ENCODE results near the gene ALDH2.
"Not testable (repeated sequence)": the region's sequence is repeated elsewhere in the genome, so short reads cannot be mapped to it uniquely, and the experiment has no call there.

Gene ALDH2

DNA sequence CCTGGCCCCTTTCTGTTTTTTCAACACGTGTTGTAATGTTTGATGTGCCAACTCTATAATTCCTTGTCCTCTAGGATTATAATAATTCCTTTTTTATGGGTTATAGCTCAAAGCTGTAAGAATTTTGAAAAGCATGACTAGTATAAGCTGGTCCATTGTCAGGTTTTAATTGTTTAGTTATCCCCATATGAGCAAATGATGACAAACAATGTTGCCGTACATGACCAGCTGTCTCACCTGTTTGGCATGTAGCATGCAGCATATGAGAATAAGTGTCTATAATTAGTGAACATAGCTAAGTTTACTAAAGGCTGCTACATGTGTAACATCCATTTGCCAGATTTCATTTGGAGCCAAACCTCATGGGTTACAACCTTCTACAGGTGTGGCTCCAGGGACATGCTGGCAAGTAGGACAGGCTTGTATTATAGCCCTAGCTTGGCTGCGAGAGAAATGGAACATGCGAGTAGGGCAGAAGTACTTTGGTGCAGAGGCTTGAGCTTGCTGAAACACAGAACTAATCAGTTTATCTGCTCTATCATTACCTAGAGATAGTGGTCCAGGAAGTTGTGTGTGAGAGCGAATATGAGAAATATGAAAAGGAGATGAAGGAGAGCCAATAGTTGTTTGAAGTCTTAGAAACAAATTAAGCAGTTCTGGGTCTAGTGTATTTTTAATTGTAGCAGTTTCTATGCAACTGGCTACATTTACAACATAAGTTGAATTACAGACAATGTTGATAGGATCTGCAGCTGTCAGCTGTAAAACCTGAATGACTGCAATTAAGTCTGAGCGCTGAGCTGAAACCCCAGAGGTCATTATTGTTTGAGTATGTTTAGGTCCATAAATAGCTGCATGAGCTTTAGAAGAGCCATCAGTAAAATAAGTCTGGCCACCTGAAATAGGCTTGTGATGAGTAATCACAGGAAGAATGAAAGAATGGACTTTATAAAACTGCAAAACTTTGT lies 52.7 kb downstream of the ALDH2 start:
- FAIRE-seq: no peak
- no peak for DNase-seq (ENCODE audit: extremely low spot score, insufficient read length, low read depth)

DNA sequence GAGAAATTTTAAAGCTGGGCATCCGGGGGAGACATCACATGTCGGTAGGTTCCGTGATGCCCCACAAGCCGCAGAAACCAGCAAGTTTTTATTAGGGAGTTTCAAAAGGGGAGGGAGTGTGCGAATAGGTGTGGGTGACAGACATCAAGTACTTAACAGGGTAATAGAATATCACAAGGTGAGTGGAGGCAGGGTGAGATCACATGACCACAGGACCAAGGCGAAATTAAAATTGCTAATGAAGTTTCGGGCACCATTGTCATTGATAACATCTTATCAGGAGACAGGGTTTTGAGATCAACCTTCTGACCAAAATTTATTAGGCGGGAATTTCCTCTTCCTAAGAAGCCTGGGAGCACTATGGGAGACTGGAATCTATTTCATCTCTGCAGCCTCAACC lies 54.1 kb downstream of the ALDH2 start:
- not testable (repeated sequence) for FAIRE-seq; DNase-seq (ENCODE audit: extremely low spot score, insufficient read length, low read depth)

DNA sequence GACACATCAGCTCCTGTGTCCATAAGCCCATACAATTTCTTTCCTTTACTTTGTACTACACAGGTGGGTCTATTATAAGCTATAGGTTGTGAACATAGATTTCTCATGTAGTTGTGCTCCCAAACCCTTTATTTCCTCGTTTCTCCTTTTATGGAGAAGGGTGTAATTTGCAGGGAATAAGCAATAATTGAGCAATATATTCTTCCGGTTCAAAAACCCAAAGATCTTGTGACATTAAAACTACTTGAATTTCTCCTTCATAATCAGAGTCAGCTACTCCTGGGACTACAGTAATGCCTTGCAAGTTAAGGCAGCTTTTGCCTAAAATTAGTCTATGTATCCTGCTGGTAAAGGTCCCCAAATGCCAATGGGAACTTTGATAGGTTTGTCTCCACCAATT lies 56.2 kb downstream of the ALDH2 start:
- FAIRE-seq: no peak
- no peak for DNase-seq (ENCODE audit: extremely low spot score, insufficient read length, low read depth)

DNA sequence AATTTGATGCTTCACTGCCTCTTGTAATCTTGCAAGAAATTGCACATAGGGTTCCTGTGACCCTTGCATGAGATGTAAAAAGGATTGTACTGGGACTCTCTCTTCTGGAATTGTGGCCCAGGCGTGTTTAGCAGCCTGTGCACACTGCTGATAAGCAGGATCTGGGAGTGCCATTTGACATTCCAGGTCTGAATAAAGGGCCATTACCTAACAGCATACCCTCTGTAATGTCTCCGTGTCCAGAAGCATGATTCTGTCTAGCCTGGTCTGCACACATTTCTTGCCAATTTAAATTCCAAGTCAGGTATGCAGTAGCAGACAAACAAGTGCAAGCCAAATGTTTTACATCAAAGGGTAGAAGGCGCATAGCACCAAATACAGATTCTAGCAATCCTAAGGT lies 57.2 kb downstream of the ALDH2 start:
- no peak for DNase-seq (ENCODE audit: extremely low spot score, insufficient read length, low read depth)
- no peak for FAIRE-seq

DNA sequence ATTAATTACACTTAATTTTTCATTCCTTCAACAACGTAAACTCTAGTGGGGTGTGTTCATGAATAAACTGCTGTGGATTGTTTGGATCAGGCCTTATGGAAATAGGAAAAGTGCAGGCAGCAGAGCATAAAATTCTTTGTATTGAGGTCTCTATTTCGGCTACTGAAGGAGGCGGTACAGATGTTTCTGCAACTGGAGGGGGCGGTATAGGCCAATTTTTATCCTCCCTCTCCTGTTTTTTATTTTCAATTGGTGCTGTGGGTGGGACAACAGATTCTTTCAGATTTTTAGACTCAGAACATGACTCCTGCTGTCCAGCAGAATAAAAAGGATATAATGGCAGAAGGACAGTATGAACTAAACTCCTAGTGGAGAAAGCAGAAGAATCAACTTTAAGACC lies 57.6 kb downstream of the ALDH2 start:
- not testable (repeated sequence) for DNase-seq (ENCODE audit: extremely low spot score, insufficient read length, low read depth); FAIRE-seq

DNA sequence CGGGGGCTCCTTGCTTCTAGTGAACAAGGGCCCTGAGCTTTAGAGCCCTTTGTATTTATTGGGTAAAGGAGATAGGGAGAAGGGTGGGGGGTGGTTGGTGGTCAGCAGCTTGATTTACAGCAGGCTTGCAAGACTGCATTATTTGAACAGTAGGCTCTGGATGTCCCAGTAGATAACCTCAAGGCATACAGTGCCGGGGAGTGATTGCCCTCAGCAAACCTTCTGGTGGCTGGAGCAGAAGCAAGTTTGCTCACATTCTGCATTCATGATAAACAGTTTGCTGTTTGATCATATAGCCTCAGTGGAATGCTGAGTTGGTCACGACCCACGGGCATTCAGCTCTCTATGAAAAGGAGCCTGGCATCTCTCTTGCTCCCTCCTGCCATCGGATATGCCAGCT lies 58.8 kb downstream of the ALDH2 start:
- no peak for FAIRE-seq
- DNase-seq (ENCODE audit: extremely low spot score, insufficient read length, low read depth): no peak

DNA sequence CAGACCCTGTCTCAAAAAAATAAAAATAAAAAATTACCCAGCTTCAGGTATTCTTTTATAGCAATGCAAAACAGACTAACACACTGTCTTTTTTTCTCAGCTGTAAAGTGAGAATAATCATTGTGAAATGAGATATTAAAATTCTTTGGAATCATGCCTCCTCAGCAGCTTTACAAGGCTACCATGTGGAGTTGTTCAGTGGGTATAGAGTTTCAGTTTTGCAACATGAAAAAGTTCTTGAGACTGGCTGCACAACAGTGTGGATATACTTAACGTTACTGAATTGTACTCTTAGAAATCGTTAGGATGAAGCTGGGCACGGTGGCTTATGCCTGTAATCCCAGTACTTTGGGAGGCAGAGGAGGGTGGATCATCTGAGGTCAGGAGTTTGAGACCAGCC lies 59.6 kb downstream of the ALDH2 start:
- FAIRE-seq (no peak), DNase-seq (ENCODE audit: extremely low spot score, insufficient read length, low read depth) (no peak)

DNA sequence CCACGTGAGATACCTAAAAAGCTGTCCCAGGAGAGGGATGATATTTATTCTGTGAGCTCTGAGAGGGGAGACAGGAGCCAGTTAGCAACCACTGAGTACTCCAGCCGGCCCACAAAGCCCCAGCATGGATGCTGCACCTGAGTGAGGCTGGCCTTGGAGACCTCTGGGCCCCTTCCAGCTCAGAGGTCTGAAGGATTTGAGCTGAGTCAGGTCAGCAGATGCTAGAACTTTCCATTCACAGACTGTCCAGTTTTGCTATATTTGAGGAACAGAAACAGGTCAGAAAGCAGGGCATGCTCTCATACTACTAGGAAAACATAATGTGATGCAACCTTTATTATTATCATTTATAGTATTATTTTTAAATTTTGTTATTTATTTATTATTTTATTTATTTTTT lies 60.3 kb downstream of the ALDH2 start:
- FAIRE-seq: no peak
- no peak for DNase-seq (ENCODE audit: extremely low spot score, insufficient read length, low read depth)

DNA sequence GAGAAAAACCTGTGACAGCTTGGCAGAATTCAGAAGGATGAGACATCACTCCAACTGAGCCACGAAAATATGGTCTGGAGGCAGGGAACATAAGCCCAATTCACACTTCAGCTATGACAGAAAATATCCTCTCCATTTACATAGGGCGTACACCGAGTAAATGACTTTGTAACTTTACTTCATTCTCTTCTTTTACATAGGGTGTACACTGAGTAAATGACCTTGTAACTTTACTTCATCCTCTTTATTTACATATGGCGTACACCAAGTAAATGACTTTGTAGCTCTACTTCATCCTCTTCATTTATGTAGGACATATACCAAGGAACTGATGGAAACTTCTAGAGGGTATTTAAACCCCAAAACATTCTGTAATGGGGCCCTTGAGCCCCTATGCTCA lies 61.2 kb downstream of the ALDH2 start:
- FAIRE-seq (no peak), DNase-seq (ENCODE audit: extremely low spot score, insufficient read length, low read depth) (no peak)

DNA sequence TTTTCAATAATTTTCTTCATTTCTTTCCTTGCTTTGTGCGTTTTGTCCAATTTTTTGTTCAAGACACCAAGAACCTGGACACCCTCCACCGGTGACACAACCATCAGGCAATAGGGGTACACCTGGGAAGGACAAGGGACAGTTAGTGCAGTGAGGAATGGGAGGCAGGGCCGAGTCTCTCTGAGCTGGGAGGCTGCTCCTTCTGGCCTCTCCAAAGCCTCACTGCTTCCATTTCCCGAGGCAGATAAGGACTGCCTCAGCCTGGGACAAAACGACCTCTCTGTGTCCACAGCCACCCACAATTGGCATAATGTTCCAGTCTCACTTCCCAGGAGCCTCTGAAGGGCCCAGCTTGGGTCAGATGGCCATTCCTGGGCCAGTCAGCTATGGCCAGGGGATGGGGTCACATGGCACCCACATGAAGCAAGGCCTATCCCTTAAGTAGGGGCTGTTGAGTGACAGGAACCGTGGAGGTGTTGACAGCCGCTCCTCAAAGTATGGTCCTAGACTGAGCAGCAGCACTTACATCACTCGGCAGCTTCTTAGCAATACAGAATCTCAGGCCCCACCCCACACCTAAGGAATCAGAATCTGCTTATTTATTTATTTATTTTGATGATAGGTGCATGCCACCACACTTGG lies 61.7 kb downstream of the ALDH2 start:
- FAIRE-seq (no peak), DNase-seq (ENCODE audit: extremely low spot score, insufficient read length, low read depth) (no peak)

DNA sequence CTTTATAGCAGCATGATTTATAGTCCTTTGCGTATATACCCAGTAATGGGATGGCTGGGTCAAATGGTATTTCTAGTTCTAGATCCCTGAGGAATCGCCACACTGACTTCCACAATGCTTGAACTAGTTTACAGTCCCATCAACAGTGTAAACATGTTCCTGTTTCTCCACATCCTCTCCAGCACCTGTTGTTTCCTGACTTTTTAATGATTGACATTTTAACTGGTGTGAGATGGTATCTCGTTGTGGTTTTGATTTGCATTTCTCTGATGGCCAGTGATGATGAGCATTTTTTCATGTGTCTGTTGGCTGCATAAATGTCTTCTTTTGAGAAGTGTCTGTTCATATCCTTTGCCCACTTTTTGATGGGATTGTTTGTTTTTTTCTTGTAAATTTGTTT lies 62.9 kb downstream of the ALDH2 start:
- not testable (repeated sequence) for FAIRE-seq; DNase-seq (ENCODE audit: extremely low spot score, insufficient read length, low read depth)

DNA sequence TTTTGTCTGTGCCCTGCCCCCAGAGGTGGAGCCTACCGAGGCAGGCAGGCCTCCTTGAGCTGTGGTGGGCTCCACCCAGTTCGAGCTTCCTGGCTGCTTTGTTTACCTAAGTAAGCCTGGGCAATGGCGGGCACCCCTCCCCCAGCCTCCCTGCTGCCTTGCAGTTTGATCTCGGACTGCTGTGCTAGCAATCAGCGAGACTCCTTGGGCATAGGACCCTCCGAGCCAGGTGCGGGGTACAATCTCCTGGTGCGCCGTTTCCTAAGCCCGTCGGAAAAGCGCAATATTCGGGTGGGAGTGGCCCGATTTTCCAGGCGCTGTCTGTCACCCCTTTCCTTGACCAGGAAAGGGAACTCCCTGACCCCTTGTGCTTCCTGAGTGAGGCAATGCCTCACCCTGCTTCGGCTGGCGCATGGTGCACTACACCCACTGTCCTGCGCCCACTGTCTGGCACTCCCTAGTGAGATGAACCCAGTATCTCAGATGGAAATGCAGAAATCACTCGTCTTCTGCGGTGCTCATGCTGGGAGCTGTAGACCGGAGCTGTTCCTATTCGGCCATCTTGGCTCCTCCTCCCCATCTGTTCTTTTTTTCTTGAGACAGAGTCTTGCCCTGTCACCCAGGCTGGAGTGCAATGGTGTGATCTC lies 68.1 kb downstream of the ALDH2 start:
- DNase-seq (ENCODE audit: extremely low spot score, insufficient read length, low read depth); FAIRE-seq: not testable (repeated sequence)

DNA sequence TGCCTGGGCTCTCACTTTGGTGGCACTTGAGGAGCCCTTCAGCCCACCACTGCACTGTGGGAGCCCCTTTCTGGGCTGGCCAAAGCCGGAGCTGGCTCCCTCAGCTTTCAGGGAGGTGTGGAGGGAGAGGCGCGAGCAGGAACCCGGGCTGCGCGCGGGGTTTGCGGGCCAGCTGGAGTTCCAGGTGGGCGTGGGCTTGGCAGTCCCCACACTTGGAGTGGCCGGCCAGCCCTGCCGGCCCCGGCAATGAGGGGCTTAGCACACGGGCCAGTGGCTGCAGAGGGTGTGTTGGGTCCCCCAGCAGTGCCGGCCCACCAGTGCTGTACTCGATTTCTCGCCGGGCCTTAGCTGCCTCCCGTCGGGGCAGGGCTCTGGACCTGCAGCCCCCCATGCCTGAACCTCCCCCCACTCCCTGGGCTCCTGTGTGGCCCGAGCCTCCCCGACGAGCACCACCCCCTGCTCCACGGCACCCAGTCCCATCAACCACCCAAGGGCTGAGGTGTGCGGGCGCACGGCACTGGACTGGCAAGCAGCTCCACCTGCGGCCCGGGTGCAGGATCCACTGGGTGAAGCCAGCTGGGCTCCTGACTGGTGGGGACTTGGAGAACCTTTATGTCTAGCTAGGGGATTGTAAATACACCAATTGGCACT lies 68.9 kb downstream of the ALDH2 start:
- DNase-seq (ENCODE audit: extremely low spot score, insufficient read length, low read depth); FAIRE-seq: not testable (repeated sequence)

DNA sequence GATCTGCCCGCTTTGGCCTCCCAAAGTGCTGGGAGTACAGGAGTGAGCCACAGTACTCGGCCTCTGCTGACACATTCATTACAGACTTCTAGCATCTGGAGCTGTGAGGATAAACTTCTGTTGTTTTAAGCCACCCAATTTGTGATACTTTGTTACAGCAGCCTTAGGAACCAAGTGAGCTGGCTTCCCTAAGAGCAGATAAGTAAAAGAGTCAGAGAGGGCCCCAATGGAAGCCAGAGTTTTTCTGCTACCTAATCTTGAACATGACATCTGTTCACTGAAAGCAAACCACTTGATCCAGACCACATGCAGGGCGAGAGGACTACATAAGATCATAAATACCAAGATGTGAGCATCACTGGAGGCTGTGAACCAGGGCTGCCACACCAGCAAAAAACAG lies 71.6 kb downstream of the ALDH2 start:
- FAIRE-seq (no peak), DNase-seq (ENCODE audit: extremely low spot score, insufficient read length, low read depth) (no peak)

DNA sequence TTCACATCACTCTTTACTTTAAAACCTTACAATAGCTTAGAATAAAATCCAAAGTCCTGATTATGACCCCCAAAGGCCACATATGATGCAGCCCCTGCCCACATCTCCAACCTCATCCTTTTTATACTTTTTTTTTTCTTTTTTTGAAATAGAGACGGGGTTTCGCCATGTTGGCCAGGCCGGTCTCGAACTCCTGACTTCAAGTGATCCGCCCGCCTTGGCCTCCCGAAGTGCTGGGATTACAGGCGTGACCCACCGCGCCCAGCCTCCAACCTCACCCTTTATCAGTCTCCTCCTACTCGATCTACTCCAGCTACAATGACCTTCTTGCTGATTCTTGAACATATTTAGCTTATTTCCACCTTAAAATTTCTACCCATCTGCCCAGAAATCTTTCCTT lies 74.1 kb downstream of the ALDH2 start:
- FAIRE-seq (no peak), DNase-seq (ENCODE audit: extremely low spot score, insufficient read length, low read depth) (no peak)

DNA sequence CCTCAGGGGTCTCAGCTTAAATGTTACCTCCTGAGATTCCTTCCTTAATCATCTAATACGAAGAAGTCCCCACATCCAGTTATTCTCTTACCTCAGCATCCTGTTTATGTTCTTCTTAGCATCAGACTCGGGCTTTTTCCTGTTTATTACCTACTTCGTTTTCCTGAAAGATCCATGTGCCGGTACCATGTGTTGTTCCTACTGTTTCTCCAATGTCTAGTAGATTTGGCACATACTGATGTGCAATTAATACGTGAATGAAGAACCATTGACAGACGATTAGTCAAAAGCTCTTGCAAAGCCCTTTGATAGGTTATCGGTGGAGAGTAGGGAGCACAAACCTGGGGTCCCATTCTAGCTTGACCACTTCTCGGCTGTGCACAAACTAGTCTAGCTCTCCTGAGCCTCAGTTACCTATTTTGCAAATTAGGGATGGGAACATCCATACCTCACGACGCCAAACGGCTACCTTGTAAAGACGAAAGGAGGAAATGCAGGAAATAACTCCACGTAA lies 74.6 kb downstream of the ALDH2 start:
- FAIRE-seq: no peak
- DNase-seq (ENCODE audit: extremely low spot score, insufficient read length, low read depth): no peak

DNA sequence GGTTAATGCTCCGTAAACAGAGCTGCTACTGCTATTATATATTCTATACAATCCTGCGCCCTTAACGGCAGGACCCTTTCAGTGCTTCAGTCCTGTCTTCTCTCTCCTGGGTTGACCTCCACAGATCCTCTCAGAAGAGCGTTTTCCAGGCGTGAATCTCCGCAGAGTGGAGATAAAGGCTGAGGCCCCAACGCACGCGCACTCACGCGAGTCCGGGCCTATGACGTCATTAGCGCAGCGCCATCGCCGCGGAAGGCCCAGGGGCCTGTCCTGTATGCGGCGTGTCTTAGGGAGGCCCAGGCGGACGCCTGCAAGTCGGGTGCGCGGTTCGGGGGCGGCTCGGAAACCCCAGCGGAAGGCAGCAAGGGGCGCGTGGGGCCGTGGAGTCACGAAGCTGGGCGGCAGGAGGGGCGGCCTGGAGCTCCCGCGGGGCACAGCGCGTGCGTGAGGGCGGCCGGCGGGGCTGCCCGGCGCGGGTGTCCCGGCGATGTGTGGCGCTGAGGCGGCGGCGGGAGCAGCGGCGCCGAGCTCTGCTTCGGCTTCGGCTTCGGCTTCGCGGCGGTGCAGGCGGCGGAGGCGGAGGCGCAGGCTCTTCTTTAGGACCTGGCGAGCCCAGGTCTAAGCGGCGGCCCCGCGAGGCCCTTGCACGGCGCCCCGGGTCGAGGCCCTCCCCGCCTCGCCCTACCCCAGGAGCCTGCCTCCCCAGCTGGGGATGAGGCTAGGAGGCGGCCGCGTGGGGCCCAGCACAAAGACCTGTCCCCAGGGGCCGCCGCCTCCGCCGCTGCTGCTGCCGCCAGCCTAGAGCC lies 75.2 kb downstream of the ALDH2 start, which contains the start of gene MAPKAPK5:
Gene MAPKAPK5, plus strand, starts transcription at position 479 of the 806 bp plus-strand sequence. CDS start 506 bp downstream, outside the sequence.
- peak; percentile 89 for FAIRE-seq
- peak; percentile 98 for DNase-seq (ENCODE audit: extremely low spot score, insufficient read length, low read depth)

DNA sequence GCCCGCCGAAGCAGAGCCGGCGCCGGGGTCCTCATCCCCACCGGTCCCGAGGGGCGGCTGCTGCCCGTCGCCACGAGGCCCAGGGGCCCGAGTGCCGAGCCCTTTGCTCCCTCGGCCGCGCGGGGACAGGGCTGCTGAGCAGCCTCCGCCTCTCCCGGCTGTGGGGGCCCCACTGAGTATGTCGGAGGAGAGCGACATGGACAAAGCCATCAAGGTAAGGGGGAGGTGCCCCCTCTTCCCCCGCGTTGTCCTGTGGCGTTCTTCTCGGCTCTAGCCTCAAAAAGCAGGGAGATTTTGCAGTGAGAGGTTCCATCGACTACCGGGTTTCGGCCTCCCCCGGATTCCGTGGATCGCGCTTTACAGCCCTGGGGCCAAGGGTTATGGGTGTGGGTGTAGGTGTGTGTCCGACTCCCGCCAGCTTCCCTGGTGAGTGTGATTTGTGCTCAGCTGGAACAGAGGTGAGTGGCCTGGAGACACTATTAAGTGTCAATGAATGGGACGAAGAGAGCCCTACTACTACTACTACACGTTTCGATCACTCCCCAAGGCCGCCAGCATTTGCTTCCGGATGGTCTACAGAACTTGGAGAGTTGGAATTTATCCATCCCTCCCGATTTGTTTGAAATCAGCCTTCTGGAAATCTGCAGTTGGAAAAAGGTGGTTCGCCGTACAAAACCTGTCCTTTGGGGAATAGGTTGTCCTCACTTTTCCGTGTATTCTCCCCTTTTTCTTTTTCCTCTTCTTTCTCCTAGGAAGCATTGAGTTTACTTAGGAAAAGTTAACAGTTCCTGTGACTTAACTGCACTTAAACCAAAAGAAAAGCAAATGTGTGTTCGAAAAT lies 76.0 kb downstream of the ALDH2 start:
- FAIRE-seq: no peak
- no peak for DNase-seq (ENCODE audit: extremely low spot score, insufficient read length, low read depth)
